Spinal cord (tissue), 10 donors: Measurements from ENCODE around the gene TRIO. TPM values are rescaled to one million over a fixed set of nuclear protein-coding genes. Genes with fewer than 3 reads are reported as not detected.
"Not testable (repeated sequence)": the region's sequence is repeated elsewhere in the genome, so short reads cannot be mapped to it uniquely, and the experiment has no call there.

ENCODE experiments used
- DNase-seq, 6 donors: peaks; one replicate each; pipeline versions ENCODE4 v3.0.0 to v3.0.0-alpha.2; 2013 to 2015; ENCODE audit warnings: low spot score in 6 of 6, low read depth in 4 of 6
- H3K27ac ChIP-seq: one replicate; pipeline ENCODE4 v1.5.1; 2013; ENCODE audit warnings: low read depth, low read length, control low read depth
- H3K27me3 ChIP-seq: one replicate; pipeline ENCODE4 v1.6.1; 2013; ENCODE audit warnings: low read length; ENCODE audit not compliant: control insufficient read depth, insufficient read depth
- H3K36me3 ChIP-seq: one replicate; pipeline ENCODE4 v1.6.1; 2013; ENCODE audit warnings: low read length; ENCODE audit not compliant: control insufficient read depth, insufficient read depth
- H3K4me1 ChIP-seq: one replicate; pipeline ENCODE4 v1.6.1; 2013; ENCODE audit warnings: low read length; ENCODE audit not compliant: control insufficient read depth, insufficient read depth
- H3K4me3 ChIP-seq: one replicate; pipeline ENCODE4 v1.5.1; 2013; ENCODE audit warnings: low read depth, low read length, control low read depth
- H3K9me3 ChIP-seq: one replicate; pipeline ENCODE4 v1.6.1; 2013; ENCODE audit warnings: low read length; ENCODE audit not compliant: control insufficient read depth, insufficient read depth
- WGBS: methylation state at CpG from one replicate; pipeline ENCODE4 v1.1.5; 2013; ENCODE audit warnings: missing lambda C conversion rate; ENCODE audit not compliant: insufficient coverage; 5-methylcytosine and 5-hydroxymethylcytosine counted together
- polyA plus RNA-seq, 2 donors: library from polyadenylated mRNA; unstranded; fragments of 120-200 nt; gene quantifications; one replicate each; pipeline ENCODE4 v1.2.1, GENCODE V29; 2013; ENCODE audit not compliant: insufficient read length in 2 of 2
- total RNA-seq, 2 donors: library from RNA; depleted of rRNA in 1 of 2; stranded (reverse); fragments of 120-200 nt in 1 of 2; fragments of >200 nt in 1 of 2; gene quantifications; one replicate each; pipeline versions ENCODE4 v1.2.3 to v1.2.4, GENCODE V29; 2013 to 2014
- donor health status: healthy.

Gene TRIO
- total and polyA plus RNA-seq, 4 donors, result 175 to 253 (median 240) TPM

DNA sequence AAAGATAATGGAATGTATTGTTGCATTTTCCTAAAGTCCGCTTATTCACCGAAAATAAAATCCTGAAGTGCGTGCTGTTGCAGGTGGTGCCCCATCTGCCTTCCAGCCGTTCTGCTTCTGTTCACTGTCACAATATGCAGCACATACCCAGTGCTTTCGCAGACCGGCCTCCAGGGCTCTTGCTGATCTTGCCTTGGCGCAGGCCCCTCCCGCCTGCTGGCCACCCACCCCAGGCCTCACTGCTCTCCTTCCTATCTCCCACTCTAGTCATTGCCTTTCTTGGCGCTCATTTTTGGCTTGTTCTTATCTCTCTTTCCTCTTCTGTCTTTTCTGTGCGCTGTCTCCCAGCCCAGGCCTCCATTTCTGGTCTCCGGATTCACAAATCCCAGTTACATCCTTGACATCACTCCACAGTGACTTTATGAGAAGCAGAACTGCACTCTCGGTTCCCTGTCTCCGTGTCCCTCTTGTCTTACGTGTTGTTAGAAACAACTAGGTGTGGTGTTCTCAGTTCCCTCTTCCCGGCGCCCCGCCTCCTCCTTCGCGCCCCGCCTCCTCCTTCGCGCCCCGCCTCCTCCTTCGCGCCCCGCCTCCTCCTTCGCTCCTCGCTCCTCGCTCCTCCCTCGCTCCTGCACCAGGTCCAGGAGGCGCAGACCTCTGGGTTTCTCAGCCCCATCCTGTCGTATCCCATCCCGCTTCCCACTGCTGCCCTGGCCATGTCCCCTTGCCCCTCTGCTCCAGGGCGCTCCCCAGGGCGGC lies 236.8 kb downstream of the TRIO start:
- H3K4me3 ChIP-seq, result no peak overlapping the region
- H3K4me1 ChIP-seq, result peaks cover 3% of the 10 kb centered on the region
- H3K9me3 ChIP-seq, result no peaks in the 10 kb centered on the region
- H3K27ac ChIP-seq, result no peak overlapping the region
- DNase-seq, result no peak
- 78% methylated on average over 23 of the region's 35 CpGs for WGBS
- peaks cover 49% of the 10 kb centered on the region for H3K36me3 ChIP-seq
- H3K27me3 ChIP-seq, result no peaks in the 10 kb centered on the region

DNA sequence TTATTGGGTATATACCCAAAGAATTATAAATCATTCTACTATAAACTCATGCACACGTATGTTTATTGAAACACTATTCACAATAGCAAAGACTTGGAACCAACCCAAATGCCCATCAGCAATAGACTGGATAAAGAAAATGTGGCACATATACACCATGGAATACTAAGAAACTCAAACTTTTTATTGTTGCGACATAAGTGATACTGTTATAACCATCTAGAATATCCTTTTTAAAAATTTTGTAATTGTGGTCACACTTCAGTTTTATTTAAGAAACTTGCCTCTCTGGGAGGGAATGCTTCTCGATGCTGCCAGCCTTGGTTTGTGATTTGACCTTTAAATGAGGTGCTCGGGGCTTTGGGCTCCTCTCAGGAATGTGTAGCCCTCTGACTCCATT lies 237.6 kb downstream of the TRIO start:
- H3K4me1 ChIP-seq, result no peaks in the 10 kb centered on the region
- WGBS, result 100% methylated on average over 1 of the region's 4 CpGs
- no peak overlapping the region for H3K27ac ChIP-seq
- H3K27me3 ChIP-seq, result no peaks in the 10 kb centered on the region
- H3K4me3 ChIP-seq, result no peak overlapping the region
- DNase-seq, result no peak
- H3K9me3 ChIP-seq, result no peaks in the 10 kb centered on the region
- peaks cover 51% of the 10 kb centered on the region for H3K36me3 ChIP-seq

DNA sequence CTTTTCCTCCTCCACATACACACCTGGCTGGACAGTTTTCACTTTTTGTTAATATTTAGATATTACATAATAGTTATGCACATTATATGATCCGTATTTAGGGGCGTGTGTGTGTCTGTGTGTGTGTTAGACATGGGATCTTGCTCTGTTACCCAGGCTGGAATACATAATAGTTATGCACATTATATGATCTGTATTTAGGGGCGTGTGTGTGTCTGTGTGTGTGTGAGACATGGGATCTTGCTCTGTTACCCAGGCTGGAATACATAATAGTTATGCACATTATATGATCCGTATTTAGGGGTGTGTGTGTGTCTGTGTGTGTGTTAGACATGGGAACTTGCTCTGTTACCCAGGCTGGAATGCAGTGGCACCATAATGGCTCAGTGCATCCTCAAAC lies 239.5 kb downstream of the TRIO start:
- Histone ChIP-seq H3K4me3 (no peak overlapping the region), H3K4me1 (peaks cover 7% of the 10 kb centered on the region), H3K36me3 (peaks cover 50% of the 10 kb centered on the region), H3K27ac (no peak overlapping the region), H3K9me3 (no peaks in the 10 kb centered on the region), H3K27me3 (no peaks in the 10 kb centered on the region)
- WGBS, result 100% methylated on average over 1 of the region's 4 CpGs
- DNase-seq, result no peak

DNA sequence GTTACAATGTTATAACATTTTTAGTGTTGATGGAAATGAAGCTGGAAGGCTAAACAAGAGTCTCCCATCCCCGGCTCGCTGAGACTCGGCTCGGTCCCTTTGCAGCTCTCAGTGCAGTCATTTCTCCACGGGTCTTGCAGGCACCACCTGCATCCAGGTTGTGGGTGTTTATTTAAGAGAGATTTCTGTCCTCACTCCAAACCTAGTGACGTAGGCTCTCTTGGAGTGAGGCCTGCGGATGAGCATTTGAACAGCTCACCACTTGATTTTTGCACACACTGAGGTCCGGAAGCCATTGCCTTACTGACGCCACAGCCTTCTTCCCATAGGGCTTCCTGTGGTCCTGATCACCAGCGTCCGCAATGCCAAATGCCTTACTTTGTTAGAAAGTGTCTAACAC lies 240.8 kb downstream of the TRIO start:
- Histone ChIP-seq H3K36me3 (peaks cover 39% of the 10 kb centered on the region), H3K4me3 (no peak overlapping the region), H3K9me3 (no peaks in the 10 kb centered on the region), H3K27me3 (no peaks in the 10 kb centered on the region), H3K27ac (no peak overlapping the region), H3K4me1 (peaks cover 7% of the 10 kb centered on the region)
- WGBS, result 82% methylated on average over 6 of the region's 11 CpGs
- DNase-seq, result no peak

DNA sequence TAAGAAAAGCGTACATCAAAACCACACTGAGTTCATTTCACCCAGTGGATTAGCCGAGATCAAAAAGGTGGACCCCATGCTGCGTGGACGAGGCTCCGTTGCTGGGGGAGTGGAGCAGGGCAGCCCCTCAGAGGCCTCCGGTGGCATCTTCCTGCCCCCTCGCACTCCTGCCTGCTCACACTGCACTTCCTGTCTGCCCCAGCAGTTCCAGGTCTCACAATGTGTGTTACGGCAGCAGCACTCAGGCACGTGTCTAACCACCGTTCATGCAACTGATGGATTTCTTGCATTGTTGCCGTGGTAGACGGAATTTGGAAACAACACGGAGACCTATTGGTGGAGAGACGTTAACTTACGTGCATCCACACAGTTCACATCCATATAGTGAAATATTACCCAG lies 241.9 kb downstream of the TRIO start:
- no peak overlapping the region for H3K27ac ChIP-seq
- peaks cover 32% of the 10 kb centered on the region for H3K36me3 ChIP-seq

DNA sequence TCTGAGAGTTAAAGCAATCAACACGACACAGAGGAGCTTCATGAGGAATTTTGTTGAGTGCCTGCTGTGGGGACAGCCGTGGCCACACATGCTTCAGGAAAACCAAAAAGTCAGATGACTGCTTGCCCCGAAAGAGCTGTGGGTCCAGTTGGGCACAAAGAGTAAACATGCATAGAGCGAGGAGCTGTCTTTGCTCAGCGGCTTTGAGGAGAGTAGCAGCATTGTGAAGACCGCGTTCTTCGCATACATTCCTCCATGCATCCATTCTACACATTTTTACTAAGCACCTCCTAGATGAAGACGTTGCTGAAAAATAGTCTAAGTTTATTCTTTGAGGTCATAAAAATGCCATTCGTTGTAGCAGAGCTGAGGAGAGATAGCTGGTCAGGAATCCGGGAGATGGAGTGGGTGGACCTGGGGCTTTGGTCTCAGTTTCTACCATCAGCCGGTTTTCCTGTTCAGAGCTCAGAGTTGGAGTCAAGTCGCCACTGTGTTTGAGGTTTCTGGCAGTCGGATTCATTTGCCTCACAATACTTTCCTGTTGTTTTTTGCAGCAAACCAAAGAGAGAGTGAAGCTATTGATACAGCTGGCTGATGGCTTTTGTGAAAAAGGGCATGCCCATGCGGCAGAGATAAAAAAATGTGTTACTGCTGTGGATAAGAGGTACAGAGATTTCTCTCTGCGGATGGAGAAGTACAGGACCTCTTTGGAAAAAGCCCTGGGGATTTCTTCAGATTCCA lies 243.9 kb downstream of the TRIO start:
- Histone ChIP-seq H3K4me1 (peaks cover 7% of the 10 kb centered on the region), H3K27me3 (no peaks in the 10 kb centered on the region), H3K4me3 (no peak overlapping the region), H3K27ac (no peak overlapping the region), H3K9me3 (no peaks in the 10 kb centered on the region), H3K36me3 (peaks cover 24% of the 10 kb centered on the region)
- DNase-seq, result peak in 2 of 6 donors; percentile 29 to 55
- 21% methylated on average over 9 of the region's 16 CpGs for WGBS

More for the DNA sequence above, 241.9 kb downstream of the TRIO start:
- peaks cover 7% of the 10 kb centered on the region for H3K4me1 ChIP-seq
- DNase-seq, result no peak
- WGBS, result 89% methylated on average over 12 of the region's 15 CpGs
- no peaks in the 10 kb centered on the region for H3K9me3 ChIP-seq
- H3K4me3 ChIP-seq, result no peak overlapping the region
- H3K27me3 ChIP-seq, result no peaks in the 10 kb centered on the region

DNA sequence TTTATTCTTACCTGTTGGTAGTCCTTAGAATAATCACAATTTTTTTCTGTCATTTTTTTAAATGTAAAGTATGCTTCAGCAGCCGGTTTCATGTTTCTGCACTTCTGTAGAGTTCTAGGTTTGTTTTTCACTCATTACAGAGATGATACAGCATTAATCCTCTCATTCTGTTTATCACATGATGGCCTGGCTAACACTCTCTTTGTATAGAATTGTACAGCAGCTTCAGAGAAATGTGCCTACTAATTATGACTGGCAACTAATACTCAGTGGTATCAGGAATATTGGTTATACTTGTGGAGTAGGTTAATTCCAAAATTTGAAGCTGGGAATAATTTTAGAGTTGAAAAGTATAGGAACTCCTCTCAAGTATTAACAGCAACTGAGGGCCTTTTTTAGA lies 245.6 kb downstream of the TRIO start:
- no peaks in the 10 kb centered on the region for H3K27me3 ChIP-seq
- peaks cover 7% of the 10 kb centered on the region for H3K4me1 ChIP-seq
- H3K36me3 ChIP-seq, result peaks cover 13% of the 10 kb centered on the region
- no peak overlapping the region for H3K4me3 ChIP-seq
- DNase-seq, result no peak
- no CpG with 5 or more reads among the region's 1 CpG for WGBS
- no peak overlapping the region for H3K27ac ChIP-seq
- no peaks in the 10 kb centered on the region for H3K9me3 ChIP-seq

DNA sequence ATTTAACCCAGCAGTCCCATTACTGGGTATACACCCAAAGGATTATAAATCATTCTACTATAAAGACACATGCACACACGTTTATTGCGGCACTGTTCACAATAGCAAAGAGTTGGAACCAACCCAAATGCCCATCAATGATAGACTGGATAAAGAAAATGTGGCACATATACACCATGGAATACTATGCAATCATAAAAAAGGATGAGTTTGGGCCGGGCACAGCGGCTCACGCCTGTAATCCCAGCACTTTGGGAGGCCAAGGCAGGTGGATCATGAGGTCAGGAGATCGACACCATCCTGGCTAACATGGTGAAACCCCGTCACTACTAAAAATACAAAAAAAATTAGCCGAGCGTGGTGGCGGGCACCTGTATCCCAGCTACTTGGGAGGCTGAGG lies 249.4 kb downstream of the TRIO start:
- H3K4me3 ChIP-seq, H3K9me3 ChIP-seq, H3K27me3 ChIP-seq, H3K4me1 ChIP-seq, H3K27ac ChIP-seq, DNase-seq: not testable (repeated sequence)
- 100% methylated on average over 2 of the region's 10 CpGs for WGBS
- H3K36me3 ChIP-seq, result peaks cover 27% of the 10 kb centered on the region

DNA sequence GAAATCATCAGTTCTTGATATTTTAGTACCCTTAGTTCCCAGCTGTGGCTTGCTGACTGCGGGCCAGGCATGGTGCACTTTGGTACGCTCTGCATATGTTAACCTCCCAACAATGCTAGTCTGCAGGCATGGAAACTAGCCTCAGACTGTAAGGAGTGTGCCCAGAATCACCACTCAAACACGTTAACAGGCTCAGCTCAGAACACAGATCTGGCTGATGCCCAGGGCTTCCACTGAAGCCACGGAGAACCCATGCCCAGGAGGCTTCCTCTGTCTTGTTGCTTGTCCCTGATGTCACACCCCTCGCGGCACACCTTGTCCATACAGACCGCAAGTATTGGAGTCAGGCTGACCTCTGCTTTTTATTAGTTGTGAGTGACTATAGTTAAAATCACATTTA lies 251.2 kb downstream of the TRIO start:
- peaks cover 32% of the 10 kb centered on the region for H3K36me3 ChIP-seq
- H3K27ac ChIP-seq, result no peak overlapping the region
- WGBS, result 73% methylated on average over 4 of the region's 7 CpGs
- H3K9me3 ChIP-seq, result no peaks in the 10 kb centered on the region
- no peak overlapping the region for H3K4me3 ChIP-seq
- no peak for DNase-seq
- peaks cover under 1% of the 10 kb centered on the region for H3K4me1 ChIP-seq
- no peaks in the 10 kb centered on the region for H3K27me3 ChIP-seq

DNA sequence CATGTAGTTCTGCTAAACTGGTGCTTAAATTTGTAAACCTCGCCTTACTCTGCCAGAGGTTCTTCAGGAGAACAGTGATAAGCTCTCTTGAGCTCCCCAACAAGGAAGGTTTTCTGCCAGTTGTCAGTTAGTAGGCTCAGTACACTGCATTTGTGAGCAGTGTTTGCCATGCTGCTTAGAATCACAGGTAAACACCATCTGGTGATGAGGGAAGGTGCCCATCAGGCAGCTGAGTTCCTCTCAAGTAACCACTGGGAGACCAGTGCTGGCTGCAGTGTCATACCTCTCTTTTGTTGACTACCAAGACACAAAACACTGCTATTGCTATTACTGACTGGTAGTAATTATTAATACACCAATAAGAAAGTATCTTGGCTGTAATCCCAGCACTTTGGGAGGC lies 252.3 kb downstream of the TRIO start:
- no peak overlapping the region for H3K4me3 ChIP-seq
- H3K27ac ChIP-seq, result no peak overlapping the region
- H3K27me3 ChIP-seq, result no peaks in the 10 kb centered on the region
- DNase-seq, result no peak
- peaks cover 30% of the 10 kb centered on the region for H3K36me3 ChIP-seq
- WGBS, result 80% methylated on average over 1 of the region's 1 CpG
- no peaks in the 10 kb centered on the region for H3K9me3 ChIP-seq
- H3K4me1 ChIP-seq, result peaks cover 4% of the 10 kb centered on the region
